Midbrain (tissue), 1 donor: ENCODE data around the gene ADH4.
"Not testable (repeated sequence)": the region's sequence is repeated elsewhere in the genome, so short reads cannot be mapped to it uniquely, and the experiment has no call there.

Source experiments
- DNase-seq: peaks from one replicate; lab custom pipeline; 2025; lab: John Stamatoyannopoulos, UW

Gene ADH4

GRCh38 chr4:99144070-99144469 is at the start of gene ADH4:
Gene ADH4 (minus strand): TSS chr4:99144297. CDS start chr4:99144222, 75 bp downstream.
- DNase-seq, result no peak

GRCh38 chr4:99190336-99190735 is 46.2 kb upstream of the ADH4 start:
- no peak for DNase-seq

GRCh38 chr4:99189900-99190299 is 45.8 kb upstream of the ADH4 start:
- DNase-seq, result not testable (repeated sequence)

GRCh38 chr4:99186029-99186428 is 41.9 kb upstream of the ADH4 start:
- no peak for DNase-seq

- DNase-seq, result no peak
Observed at GRCh38 chr4:99185581-99185980, 41.5 kb upstream of the ADH4 start.

GRCh38 chr4:99180382-99181070 is 36.4 kb upstream of the ADH4 start:
- no peak for DNase-seq

GRCh38 chr4:99179626-99180025 is 35.5 kb upstream of the ADH4 start:
- no peak for DNase-seq

- DNase-seq, result no peak
Observed at GRCh38 chr4:99179178-99179577, 35.1 kb upstream of the ADH4 start.

GRCh38 chr4:99166544-99166943 is 22.4 kb upstream of the ADH4 start:
- DNase-seq, result no peak

- DNase-seq, result no peak
Observed at GRCh38 chr4:99165978-99166377, 21.9 kb upstream of the ADH4 start.

GRCh38 chr4:99161373-99162099 is 17.4 kb upstream of the ADH4 start:
- DNase-seq, result no peak

GRCh38 chr4:99159699-99160098 is 15.6 kb upstream of the ADH4 start:
- no peak for DNase-seq

GRCh38 chr4:99157478-99157935 is 13.4 kb upstream of the ADH4 start:
- no peak for DNase-seq

- no peak for DNase-seq
Observed at GRCh38 chr4:99156992-99157391, 12.9 kb upstream of the ADH4 start.

GRCh38 chr4:99154658-99155342 is 10.7 kb upstream of the ADH4 start:
- DNase-seq, result no peak

GRCh38 chr4:99151995-99152394 is 7.9 kb upstream of the ADH4 start:
- no peak for DNase-seq

GRCh38 chr4:99151452-99151851 is 7.4 kb upstream of the ADH4 start:
- no peak for DNase-seq

GRCh38 chr4:99149426-99150019 is 5.4 kb upstream of the ADH4 start:
- DNase-seq, result no peak

- DNase-seq, result no peak
Observed at GRCh38 chr4:99148550-99148949, 4.5 kb upstream of the ADH4 start.

GRCh38 chr4:99144587-99144986 is 490 bp upstream of the ADH4 start:
- DNase-seq, result no peak

GRCh38 chr4:99136329-99136728 is 7.8 kb downstream of the ADH4 start:
- DNase-seq, result no peak

- no peak for DNase-seq
Observed at GRCh38 chr4:99135541-99136162, 8.4 kb downstream of the ADH4 start.
